Esophagus (tissue), 2 donors: ENCODE results near the gene PRIM2. TPM values are rescaled to one million over a fixed set of nuclear protein-coding genes. Genes with fewer than 3 reads are reported as not detected.
"Not testable (repeated sequence)": the region's sequence is repeated elsewhere in the genome, so short reads cannot be mapped to it uniquely, and the experiment has no call there.

Source experiments
- H3K27ac ChIP-seq, 2 donors: one replicate each; pipeline ENCODE4 v1.5.1; 2013; ENCODE audit warnings: low read depth in 2 of 2, mild to moderate bottlenecking in 2 of 2, inconsistent platforms in 1 of 2, low read length in 1 of 2, moderate library complexity in 1 of 2
- H3K27me3 ChIP-seq, 2 donors: one replicate each; pipeline ENCODE4 v1.6.1; 2013; ENCODE audit warnings: low read length in 2 of 2, control low read depth in 1 of 2, mild to moderate bottlenecking in 1 of 2; ENCODE audit not compliant: insufficient read depth in 2 of 2, control insufficient read depth in 1 of 2
- H3K36me3 ChIP-seq, 2 donors: one replicate each; pipeline ENCODE4 v1.6.1; 2013; ENCODE audit warnings: low read length in 1 of 2; ENCODE audit not compliant: control insufficient read depth in 2 of 2, insufficient read depth in 2 of 2
- H3K4me1 ChIP-seq, 2 donors: one replicate each; pipeline ENCODE4 v1.6.1; 2013; ENCODE audit warnings: low read length in 1 of 2; ENCODE audit not compliant: control insufficient read depth in 2 of 2, insufficient read depth in 2 of 2
- H3K4me3 ChIP-seq, 2 donors: one replicate each; pipeline ENCODE4 v1.5.1; 2013; ENCODE audit warnings: low read length in 2 of 2, mild to moderate bottlenecking in 2 of 2, low read depth in 1 of 2, moderate library complexity in 1 of 2
- H3K9me3 ChIP-seq, 2 donors: one replicate each; pipeline ENCODE4 v1.6.1; 2013; ENCODE audit warnings: mild to moderate bottlenecking in 2 of 2, low read depth in 1 of 2, low read length in 1 of 2, moderate library complexity in 1 of 2; ENCODE audit not compliant: control insufficient read depth in 2 of 2, insufficient read depth in 1 of 2
- WGBS, 2 donors: extraction: QIAGEN DNeasy Blood & Tissue Kit; methylation state at CpG; one replicate each; pipeline ENCODE4 v1.1.7; 2013; 5-methylcytosine and 5-hydroxymethylcytosine counted together
- polyA plus RNA-seq, 2 donors: library from polyadenylated mRNA; stranded (reverse); fragments of 200-250 nt; gene quantifications; one replicate each; pipeline ENCODE4 v1.2.3, GENCODE V29; 2013
- donor health status: healthy with polysubstance abuse.
- donor health status: Bipolar disorder and iron deficiency.

PRIM2 gene
- polyA plus RNA-seq, 2 donors, result 3.7 to 4.5 TPM

GRCh38 chr6:57433790-57434189, 116.4 kb downstream of the PRIM2 start:
- not testable (repeated sequence) for H3K27me3 ChIP-seq, H3K9me3 ChIP-seq, H3K36me3 ChIP-seq, H3K27ac ChIP-seq, H3K4me3 ChIP-seq, H3K4me1 ChIP-seq
- 95 to 99% methylated on average over 9 of the region's 9 CpGs for WGBS, 2 donors

DNA sequence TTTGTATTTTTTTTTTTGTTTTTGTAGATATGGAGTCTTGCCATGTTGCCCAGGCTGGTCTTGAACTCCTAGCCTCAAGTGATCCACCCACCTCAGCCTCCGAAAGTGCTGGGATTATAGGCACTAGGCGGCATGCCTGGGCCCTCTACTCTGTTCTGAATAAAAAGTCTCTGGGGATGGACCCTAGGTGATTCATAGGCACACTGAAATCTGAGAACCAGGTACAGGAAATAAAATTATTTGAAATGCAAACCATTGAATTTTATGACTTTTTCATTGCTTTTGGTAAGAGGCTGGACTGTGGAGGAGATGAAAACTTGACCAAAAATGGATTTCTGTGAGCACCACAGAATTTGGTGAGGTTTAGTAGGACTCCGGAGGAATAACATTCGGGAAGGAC, 117.5 kb downstream of the PRIM2 start:
- no peak overlapping the region for H3K4me3 ChIP-seq
- no peaks in the 10 kb centered on the region for H3K4me1 ChIP-seq
- WGBS, 2 donors, result 96% methylated on average over 4 of the region's 4 CpGs
- no peaks in the 10 kb centered on the region for H3K9me3 ChIP-seq
- no peak overlapping the region for H3K27ac ChIP-seq
- H3K36me3 ChIP-seq, result no peaks in the 10 kb centered on the region
- no peaks in the 10 kb centered on the region for H3K27me3 ChIP-seq

GRCh38 chr6:57435475-57436160, 118.2 kb downstream of the PRIM2 start:
- Histone ChIP-seq H3K9me3 (no peaks in the 10 kb centered on the region), H3K27ac (no peak overlapping the region), H3K27me3 (no peaks in the 10 kb centered on the region), H3K36me3 (no peaks in the 10 kb centered on the region), H3K4me3 (no peak overlapping the region), H3K4me1 (no peaks in the 10 kb centered on the region)
- WGBS, 2 donors, result 79 to 81% methylated on average over 3 of the region's 3 CpGs

DNA sequence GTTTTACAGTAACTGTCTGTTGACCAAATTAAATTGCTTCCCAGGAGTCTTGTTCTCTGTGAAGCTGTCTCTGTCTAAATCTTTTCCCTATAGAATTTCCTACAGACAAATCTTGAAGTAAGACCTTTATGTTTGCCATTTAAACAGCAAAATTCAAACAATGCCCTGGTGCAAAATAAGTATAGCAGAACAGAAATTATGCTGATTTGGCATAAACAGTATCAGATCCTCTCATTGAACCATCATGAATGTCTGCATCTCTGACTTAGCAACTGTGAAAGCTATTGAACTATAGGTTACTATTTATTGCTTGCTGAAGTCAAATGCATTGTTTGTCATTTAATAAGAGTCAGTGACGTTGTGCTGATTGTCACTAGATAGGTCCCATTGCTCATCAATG, 123.3 kb downstream of the PRIM2 start:
- not testable (repeated sequence) for H3K4me3 ChIP-seq, H3K36me3 ChIP-seq, H3K27me3 ChIP-seq, H3K27ac ChIP-seq, H3K9me3 ChIP-seq, H3K4me1 ChIP-seq
- 90 to 95% methylated on average over 1 of the region's 1 CpG for WGBS, 2 donors

DNA sequence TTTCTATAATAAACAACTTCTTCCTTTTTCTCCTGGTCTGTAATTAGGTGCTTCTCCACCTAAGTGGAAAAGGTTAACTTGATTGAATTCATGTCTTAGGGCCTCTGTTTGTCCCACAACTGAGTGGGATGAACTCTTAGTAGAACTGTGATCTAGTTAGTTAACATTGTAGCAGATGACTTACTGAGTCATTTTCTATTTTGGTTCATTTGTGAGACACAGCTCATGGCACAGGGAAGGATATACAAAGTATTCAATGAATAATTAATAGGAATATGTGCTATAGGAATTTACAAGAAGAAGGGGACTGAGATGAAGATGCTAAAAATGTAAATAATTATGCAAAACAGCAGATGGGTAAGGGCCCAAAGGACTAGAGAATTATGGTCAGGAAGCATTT, 124.7 kb downstream of the PRIM2 start:
- H3K9me3 ChIP-seq, H3K27ac ChIP-seq, H3K36me3 ChIP-seq, H3K4me1 ChIP-seq, H3K4me3 ChIP-seq, H3K27me3 ChIP-seq: not testable (repeated sequence)

DNA sequence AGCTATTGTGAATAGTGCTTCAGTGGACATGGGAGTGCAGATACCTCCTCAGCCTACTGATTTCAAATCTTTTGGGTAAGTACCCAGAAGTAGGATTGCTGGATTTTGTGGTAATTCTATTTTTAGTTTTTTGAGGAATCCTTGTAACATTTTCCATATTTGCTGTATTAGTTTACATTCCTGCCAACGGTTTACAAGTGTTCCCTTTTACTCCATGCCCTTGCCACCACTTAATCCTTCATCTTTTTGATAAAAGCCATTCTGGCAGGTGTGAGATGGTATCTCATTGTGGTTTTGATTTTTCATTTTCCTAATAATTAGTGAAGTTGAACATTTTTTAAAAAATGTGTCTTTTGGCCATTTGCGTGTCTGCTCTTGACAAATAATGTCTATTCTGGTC, 125.8 kb downstream of the PRIM2 start:
- not testable (repeated sequence) for H3K4me3 ChIP-seq, H3K4me1 ChIP-seq, H3K27me3 ChIP-seq, H3K27ac ChIP-seq, H3K9me3 ChIP-seq, H3K36me3 ChIP-seq
- WGBS, 2 donors, result 79 to 94% methylated on average over 2 of the region's 2 CpGs

DNA sequence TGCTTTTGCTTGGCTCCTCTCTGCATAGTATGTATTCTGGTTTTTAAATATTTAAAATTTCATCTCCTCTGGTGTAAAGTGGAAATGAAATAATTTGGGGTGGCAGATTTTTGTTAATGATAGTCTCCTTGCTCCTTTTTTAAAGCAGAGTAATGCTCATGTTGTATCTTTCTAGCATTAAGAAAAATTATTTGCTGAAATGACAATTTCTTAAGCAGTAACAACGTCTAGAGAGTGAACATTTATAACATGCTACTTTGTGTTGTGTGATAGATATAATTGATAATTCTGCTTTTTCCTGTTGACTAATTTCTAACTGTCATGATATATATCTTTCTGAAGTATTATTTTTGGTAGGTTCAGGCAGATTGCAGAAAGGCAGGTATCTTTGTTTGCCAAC, 127.4 kb downstream of the PRIM2 start:
- not testable (repeated sequence) for H3K36me3 ChIP-seq, H3K4me1 ChIP-seq, H3K27me3 ChIP-seq, H3K4me3 ChIP-seq, H3K9me3 ChIP-seq, H3K27ac ChIP-seq
- 77% methylated on average over 1 of the region's 1 CpG for WGBS, 2 donors

GRCh38 chr6:57445379-57445778, 127.9 kb downstream of the PRIM2 start:
- H3K4me1 ChIP-seq, H3K9me3 ChIP-seq, H3K27me3 ChIP-seq, H3K36me3 ChIP-seq, H3K4me3 ChIP-seq, H3K27ac ChIP-seq: not testable (repeated sequence)

DNA sequence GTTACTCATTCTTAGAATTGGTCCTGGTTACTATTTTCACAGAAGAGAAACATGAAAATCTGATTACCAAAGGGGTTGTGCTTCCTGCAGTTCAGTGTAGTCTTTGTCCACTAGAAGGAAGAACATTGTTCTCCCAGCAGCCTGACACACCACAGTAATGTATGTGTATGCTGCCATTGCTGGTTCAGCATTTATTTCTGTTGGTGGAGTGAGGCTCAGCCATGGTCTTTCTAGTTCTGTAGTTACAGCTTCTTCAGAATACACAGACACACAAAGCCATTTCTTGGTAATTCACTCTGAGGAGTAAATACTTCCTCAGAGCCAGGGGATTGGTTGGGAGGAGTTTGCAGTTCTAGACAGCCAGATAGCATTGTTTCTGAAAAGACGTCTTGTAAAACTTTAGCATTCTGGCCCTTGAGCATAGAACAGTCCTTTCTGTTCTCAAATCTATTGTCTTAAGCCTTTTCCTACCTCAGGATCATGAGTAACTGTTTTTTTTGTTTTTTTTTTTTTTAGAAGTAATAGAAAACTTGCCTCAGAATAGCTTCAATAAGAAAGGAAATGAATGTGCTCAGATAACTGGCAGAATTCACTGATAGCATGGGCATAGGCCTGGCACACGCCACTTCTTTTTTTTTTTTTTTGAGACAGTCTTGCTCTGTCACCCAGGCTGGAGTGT, 128.5 kb downstream of the PRIM2 start:
- not testable (repeated sequence) for H3K4me3 ChIP-seq, H3K9me3 ChIP-seq, H3K27ac ChIP-seq, H3K4me1 ChIP-seq, H3K27me3 ChIP-seq, H3K36me3 ChIP-seq
- 74 to 76% methylated on average over 2 of the region's 2 CpGs for WGBS, 2 donors

DNA sequence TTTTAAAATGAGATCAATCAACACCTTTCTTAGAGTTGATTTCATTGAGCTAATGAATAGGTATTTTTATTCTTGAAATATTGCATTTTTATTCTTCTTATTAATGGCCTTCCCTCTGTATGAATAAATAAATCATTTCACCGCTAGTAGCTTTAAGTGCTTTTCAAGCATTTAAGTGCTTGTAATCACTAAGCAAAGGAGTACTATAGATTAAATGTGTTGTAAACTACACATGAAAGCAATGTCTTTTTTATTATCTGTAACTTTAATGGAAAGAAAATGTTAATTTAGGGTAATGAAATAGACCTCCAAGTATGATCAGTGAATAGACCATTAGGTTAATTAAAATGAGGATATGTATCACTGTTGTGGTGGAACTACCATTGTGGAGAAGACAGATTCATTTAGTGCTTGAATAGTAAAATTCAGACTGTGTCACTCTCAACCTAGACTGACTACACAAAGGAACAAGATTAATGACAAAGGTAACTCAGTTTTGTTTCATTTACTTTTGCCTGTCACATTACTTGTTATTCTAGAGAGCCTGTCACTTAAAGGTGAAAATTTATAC, 132.2 kb downstream of the PRIM2 start:
- H3K4me3 ChIP-seq, H3K4me1 ChIP-seq, H3K27ac ChIP-seq, H3K9me3 ChIP-seq, H3K36me3 ChIP-seq, H3K27me3 ChIP-seq: not testable (repeated sequence)
- WGBS, 2 donors, result 94 to 95% methylated on average over 1 of the region's 1 CpG
